ENCODE results near the gene HAPLN3. TPM values are rescaled to one million over a fixed set of nuclear protein-coding genes. Genes with fewer than 3 reads are reported as not detected.

Gene HAPLN3
- total RNA-seq, 2 donors from 2014 or later = 1.9 to 3.6 TPM

DNA sequence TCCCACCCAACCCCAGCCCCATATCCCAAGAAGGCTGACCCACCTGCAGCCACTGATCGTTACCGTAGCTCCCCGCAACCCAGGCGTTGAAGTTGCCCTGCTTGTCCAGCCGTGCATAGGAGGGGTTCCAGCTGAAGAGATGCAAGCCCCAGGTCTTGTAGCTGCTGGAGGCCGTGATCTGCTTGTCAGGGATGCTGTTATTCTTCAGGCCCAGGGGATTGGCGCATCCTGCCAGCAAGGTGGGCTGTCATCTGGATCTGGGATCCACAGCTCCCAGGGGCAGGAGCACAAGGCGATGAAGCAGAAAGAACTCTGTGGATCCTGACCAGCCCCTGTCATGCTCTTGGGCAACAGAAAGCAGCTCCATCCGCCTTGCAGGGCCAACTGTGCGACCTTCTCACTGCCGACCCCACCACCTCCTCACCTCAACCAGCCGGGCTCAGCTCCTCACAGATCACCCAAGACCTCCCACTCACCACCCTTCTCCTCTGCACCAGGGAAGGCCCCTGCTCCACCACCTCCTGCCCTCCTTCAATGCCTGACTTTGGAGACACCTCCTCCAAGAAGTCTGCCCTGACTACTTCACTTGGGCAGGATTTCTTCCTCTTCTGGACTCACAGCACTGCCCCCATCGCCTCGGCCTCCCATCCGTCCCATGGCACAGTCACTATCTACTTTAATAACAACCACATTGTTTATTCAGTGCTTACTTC, 6.3 kb upstream of the HAPLN3 start:
- Histone ChIP-seq H3K9ac (ENCODE audit: low read depth in 2 of 2, low read length in 2 of 2) (no peak overlapping the region), H3K36me3 (no peaks in the 10 kb centered on the region), H3K4me3 (no peak overlapping the region), H3K27ac (no peak overlapping the region), H3K27me3 (no peaks in the 10 kb centered on the region), H3K4me1 (peaks cover 4% of the 10 kb centered on the region), H3K9me3 (no peaks in the 10 kb centered on the region)
- intact Hi-C loops (cut with DNase I) = no loop called here
- no peak for DNase-seq
- TF ChIP-seq CTCF (IDR thresholded peaks at IDR 0.05) = no peak

GRCh38 chr15:88900982-88901418, 5.7 kb upstream of the HAPLN3 start:
- H3K27ac ChIP-seq = no peak overlapping the region
- no peaks in the 10 kb centered on the region for H3K27me3 ChIP-seq
- H3K9ac ChIP-seq (ENCODE audit: low read depth in 2 of 2, low read length in 2 of 2) = no peak overlapping the region
- intact Hi-C loops (cut with DNase I) = no loop called here
- no peaks in the 10 kb centered on the region for H3K36me3 ChIP-seq
- H3K9me3 ChIP-seq = no peaks in the 10 kb centered on the region
- no peak overlapping the region for H3K4me3 ChIP-seq
- DNase-seq = no peak
- H3K4me1 ChIP-seq = peaks cover 4% of the 10 kb centered on the region
- TF ChIP-seq CTCF (IDR thresholded peaks at IDR 0.05) = no peak

- DNase-seq = no peak
- no peaks in the 10 kb centered on the region for H3K36me3 ChIP-seq
- H3K4me1 ChIP-seq = peaks cover 4% of the 10 kb centered on the region
- no peaks in the 10 kb centered on the region for H3K9me3 ChIP-seq
- H3K27ac ChIP-seq = no peak overlapping the region
- H3K27me3 ChIP-seq = no peaks in the 10 kb centered on the region
- no peak overlapping the region for H3K4me3 ChIP-seq
- intact Hi-C loops (cut with DNase I) = no loop called here
- no peak for TF ChIP-seq CTCF (IDR thresholded peaks at IDR 0.05)
- H3K9ac ChIP-seq (ENCODE audit: low read depth in 2 of 2, low read length in 2 of 2) = no peak overlapping the region
These were observed 5.1 kb upstream of the HAPLN3 start for GRCh38 chr15:88900309-88900981.

GRCh38 chr15:88899251-88899650, 3.9 kb upstream of the HAPLN3 start:
- Histone ChIP-seq H3K4me3 (no peak overlapping the region), H3K27ac (no peak overlapping the region), H3K36me3 (no peaks in the 10 kb centered on the region), H3K27me3 (no peaks in the 10 kb centered on the region), H3K9ac (ENCODE audit: low read depth in 2 of 2, low read length in 2 of 2) (no peak overlapping the region), H3K4me1 (no peaks in the 10 kb centered on the region), H3K9me3 (no peaks in the 10 kb centered on the region)
- intact Hi-C loops (cut with DNase I) = no loop called here
- TF ChIP-seq CTCF (IDR thresholded peaks at IDR 0.05) = no peak
- DNase-seq = no peak

GRCh38 chr15:88898736-88899135, 3.4 kb upstream of the HAPLN3 start:
- H3K27me3 ChIP-seq = no peaks in the 10 kb centered on the region
- no peaks in the 10 kb centered on the region for H3K9me3 ChIP-seq
- no peaks in the 10 kb centered on the region for H3K36me3 ChIP-seq
- no peak overlapping the region for H3K4me3 ChIP-seq
- H3K4me1 ChIP-seq = no peaks in the 10 kb centered on the region
- no peak overlapping the region for H3K9ac ChIP-seq (ENCODE audit: low read depth in 2 of 2, low read length in 2 of 2)
- TF ChIP-seq CTCF (IDR thresholded peaks at IDR 0.05) = no peak
- no peak overlapping the region for H3K27ac ChIP-seq
- intact Hi-C loops (cut with DNase I) = no loop called here
- no peak for DNase-seq
